GM18505 (cell line): Measurements from ENCODE around the gene DDX42.
A peak's percentile ranks its signal among the peaks of the same experiment; 100 is the strongest.

Experiments
- ATAC-seq: cut with Tn5 transposase; IDR thresholded peaks from one replicate; pipeline ENCODE4 v1.9.1; 2021; ENCODE audit not compliant: unreplicated experiment
- POLR2A ChIP-seq: IDR thresholded peaks from 4 replicates; pipeline ENCODE4 v1.6.1; 2011; ENCODE audit warnings: borderline replicate concordance; ENCODE audit not compliant: insufficient read depth, insufficient read length; ENCODE audit errors: extremely low read depth

The DDX42 gene

DNA sequence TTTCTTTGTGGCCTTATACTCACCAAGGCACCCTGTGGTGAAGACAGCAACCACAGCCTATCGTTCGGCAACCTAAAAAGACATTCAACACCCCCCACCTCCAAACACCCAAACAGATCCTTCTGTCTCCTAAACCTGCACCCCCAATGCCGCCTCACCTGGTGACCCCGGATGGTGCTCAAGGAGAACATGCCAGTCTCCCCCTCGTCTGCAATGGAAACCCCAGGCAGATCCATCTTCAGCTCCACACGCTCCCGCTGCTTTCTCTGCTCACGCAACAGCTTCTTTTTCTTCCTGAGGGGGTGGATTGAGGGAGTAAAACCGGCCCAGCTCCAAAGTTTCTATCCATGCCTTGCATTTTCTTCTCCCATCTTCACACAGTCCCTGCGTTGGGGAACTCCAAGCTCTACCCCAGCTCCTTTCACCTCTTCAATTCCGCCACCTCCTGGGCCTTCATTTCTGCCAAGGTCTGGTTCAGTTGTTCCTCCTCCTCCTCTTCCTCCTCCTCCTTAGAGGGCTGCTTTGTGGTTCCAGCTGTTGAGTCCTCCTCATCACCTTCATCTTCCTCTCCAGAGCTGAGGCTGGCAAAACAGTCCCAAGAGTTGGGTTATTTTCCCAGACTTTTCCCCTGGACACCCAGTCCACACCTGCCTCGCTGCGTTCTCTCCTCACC lies 49.8 kb downstream of the DDX42 start:
- no peak for ATAC-seq
- no peak for TF ChIP-seq POLR2A

DNA sequence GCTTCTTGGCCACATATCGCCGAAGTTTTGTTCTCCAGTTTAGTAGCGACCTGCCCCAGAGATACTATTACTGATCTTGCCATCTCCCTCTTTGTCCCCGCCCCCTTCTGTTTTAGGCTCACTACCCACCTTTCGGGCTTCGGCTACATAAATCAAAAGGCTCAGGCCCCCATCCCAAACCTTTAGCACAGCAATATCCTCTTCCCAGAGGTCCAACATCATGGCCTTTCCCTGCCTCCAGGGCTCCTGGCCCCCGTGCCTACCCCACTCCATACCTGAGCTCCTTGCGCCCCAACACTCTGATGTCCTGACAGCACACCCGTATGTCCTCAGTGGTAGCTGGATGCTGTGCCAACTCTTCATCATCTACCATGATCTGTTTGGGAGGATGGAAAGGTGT lies 50.4 kb downstream of the DDX42 start:
- TF ChIP-seq POLR2A: no peak
- ATAC-seq: no peak

DNA sequence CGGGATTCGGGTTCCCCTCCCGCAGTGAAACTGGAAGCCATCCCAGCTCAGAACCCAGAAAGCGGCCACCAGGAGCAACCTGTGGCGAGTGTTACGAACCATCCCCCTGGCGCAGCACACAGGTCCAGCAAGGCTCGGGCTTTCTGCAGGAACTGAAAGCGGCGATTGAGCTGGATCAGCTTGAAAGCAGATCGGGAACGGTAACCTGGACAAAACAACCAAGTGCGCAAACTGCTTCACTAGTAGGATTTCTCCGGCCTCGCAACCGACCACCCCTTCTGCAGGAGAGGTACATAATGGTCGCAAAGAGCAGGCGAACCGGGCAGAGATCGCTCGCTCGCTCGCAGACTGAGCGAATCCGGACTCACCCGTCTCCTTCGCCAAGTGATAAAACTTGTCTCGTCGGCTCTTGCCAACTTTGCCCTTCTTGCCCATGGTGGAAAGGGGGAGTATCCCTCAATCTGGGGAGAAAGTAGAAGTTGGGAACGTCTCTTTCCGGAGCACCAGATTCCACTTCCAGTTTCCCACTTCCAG lies 52.6 kb downstream of the DDX42 start:
- TF ChIP-seq POLR2A: no peak

DNA sequence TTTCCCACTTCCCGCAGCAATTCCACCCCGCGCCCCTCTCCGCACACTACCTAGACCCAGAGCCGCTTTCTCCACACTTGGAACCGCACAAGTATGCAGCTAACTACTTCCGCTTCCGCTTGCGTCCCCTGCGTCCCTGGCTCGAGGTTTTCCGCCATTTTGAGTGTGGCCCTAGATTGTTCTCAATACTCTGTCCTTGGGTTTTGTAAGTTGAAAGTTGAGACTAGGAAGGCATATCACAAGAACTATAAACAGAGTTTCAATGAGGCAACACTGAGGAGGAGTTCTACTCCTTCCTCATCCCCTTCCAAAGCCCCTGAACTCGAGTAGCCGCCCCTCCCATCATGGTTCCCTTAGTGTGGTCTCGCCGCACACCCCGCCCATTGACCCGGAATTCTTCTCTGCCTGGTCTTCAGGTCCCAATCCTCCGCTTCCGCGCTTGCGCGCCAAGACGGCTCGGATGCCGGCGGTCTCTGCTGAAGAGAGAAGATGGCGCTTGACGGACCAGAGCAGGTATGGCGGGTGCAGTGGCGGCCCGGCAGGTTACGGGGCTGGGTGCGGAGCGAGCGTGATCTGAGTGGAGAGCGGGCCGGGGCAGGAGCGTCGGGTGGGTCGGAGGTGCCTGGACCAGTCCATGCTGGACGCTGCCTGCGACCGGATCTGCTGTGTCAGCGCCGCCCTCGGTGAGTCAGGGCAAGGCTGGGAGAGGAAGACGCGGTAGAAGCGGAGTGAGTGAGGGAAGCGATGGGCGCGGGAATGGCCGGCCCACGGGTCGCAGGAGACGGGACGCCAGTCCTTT lies 53.2 kb downstream of the DDX42 start, which contains the start of the genes FTSJ3 and PSMC5:
Gene FTSJ3, minus strand, starts transcription at position 662 of the 799 bp plus-strand sequence. CDS start 761 bp downstream, outside the sequence.
Gene PSMC5, plus strand, starts transcription at position 430 of the 799 bp plus-strand sequence. Its CDS starts 60 bp downstream, at position 490.
- peak; percentile 95 for TF ChIP-seq POLR2A
- ATAC-seq: peak; percentile 81

More for the DNA sequence above, 52.6 kb downstream of the DDX42 start:
- no peak for ATAC-seq

DNA sequence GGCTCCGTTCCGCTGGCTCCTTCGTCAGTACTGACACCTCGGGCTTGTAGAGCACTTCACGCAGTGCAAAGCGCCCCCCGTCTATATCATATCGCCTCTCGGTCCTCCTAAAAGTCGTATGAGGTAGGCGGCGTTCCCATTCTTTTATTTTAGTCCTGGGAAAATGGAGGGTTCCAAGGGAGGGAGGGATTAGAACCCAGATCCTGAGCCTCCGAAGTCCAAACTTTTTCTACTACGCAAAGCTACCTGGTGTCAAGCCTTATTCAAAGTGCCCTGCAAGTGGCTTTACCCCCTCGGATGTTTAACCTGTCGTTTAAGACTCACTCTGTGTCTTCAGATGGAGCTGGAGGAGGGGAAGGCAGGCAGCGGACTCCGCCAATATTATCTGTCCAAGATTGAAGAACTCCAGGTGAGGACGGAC lies 53.8 kb downstream of the DDX42 start:
- no peak for TF ChIP-seq POLR2A

DNA sequence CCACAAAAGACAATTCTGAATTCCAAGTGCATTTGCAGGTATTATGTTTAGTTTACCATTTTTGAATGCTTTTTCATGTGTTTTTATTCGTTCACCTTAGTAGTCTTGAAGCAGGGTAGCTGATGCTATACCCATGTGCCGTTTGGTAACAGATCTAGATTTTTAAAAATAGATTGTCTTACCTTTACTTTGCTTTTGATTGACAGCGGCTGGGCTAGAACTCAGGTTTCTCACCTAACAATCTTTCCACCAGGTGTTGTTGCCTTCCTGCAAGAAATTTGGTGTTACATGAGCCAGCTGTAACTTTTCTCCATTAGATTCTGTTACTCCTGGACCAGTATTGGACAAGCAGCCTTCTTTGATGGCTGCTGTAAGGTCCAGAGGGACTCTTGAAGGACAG lies 55.0 kb downstream of the DDX42 start:
- no peak for TF ChIP-seq POLR2A
- ATAC-seq: no peak

More for the DNA sequence above, 53.8 kb downstream of the DDX42 start:
- ATAC-seq: no peak

DNA sequence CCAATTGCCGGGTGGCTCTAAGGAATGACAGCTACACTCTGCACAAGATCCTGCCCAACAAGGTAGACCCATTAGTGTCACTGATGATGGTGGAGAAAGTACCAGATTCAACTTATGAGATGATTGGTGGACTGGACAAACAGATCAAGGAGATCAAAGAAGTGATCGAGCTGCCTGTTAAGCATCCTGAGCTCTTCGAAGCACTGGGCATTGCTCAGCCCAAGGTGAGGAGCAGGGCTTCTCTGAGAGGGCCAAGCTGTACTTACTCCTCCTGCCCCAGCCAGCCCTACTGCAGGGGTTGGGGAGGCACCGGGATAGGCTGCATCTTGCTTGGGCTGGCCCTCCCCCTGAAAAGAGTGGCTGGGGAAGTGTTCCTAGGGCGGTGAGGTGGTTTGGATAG lies 56.3 kb downstream of the DDX42 start:
- TF ChIP-seq POLR2A: no peak
- ATAC-seq: no peak

DNA sequence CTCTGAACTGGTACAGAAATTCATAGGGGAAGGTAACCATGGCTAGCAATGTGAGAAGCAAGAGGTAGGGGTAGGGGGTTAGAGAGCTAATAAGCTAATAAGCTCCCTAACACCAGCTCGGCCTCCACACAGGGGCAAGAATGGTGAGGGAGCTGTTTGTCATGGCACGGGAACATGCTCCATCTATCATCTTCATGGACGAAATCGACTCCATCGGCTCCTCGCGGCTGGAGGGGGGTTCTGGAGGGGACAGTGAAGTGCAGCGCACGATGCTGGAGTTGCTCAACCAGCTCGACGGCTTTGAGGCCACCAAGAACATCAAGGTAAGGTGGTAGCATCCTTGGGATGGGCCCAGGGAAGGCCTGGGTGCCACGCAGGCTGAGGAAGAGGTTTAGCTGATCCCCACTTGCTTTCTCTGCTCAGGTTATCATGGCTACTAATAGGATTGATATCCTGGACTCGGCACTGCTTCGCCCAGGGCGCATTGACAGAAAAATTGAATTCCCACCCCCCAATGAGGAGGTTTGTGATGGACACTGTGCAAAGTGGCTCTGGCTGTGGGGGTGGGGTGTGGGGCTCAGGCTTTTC lies 57.0 kb downstream of the DDX42 start:
- no peak for TF ChIP-seq POLR2A

DNA sequence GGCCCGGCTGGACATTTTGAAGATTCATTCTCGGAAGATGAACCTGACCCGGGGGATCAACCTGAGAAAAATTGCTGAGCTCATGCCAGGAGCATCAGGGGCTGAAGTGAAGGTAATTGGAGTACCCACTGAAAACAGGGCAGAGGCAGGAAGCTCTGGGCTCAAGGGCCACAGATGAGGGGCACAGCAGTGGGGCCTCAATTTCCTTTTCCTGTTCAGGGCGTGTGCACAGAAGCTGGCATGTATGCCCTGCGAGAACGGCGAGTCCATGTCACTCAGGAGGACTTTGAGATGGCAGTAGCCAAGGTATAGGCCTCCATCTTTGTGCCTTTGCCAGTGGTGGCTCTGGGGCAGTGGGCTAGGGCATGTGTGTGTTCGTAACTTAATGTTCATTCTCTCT lies 57.5 kb downstream of the DDX42 start:
- TF ChIP-seq POLR2A: no peak
- ATAC-seq: no peak

More for the DNA sequence above, 57.0 kb downstream of the DDX42 start:
- no peak for ATAC-seq

DNA sequence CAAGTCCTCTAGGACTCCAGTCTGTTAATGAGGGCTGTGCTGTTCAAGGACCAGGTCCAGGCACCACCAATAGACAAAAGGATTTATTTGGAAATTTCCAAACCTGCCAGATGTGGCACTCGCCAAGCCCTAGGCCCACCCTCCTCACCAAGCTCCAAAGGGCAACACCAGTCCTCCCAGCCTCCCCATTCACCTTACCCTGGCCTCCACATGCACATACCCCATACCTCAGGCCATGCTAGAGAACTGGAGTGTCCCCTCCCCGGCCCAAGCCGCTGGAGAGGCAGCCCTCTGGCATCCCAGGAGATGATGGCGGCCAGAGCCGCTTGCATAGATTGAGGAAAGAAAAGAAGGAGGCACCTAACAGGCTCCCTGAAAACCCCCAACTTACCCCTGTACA lies 58.0 kb downstream of the DDX42 start:
- ATAC-seq: no peak
- TF ChIP-seq POLR2A: no peak

DNA sequence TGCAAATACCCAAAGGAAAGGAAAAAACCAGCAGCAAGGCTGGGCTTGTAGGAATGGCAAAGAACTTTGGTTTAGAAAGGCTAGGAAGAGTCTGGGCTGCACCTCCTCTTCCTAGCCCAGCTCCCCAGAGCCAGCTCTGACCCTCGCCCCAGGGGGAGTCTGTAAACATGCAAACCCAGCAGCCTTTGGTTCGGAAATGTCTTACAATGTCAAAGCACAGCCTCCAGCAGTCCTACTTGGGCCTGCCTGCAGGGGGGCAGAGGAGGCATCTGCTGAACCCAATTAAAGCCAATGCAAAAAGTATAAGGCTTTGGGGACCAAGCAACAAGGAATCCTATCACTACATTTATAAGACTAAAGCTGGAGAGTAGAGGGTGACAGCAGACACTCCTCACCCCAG lies 58.5 kb downstream of the DDX42 start:
- no peak for ATAC-seq
- TF ChIP-seq POLR2A: no peak

DNA sequence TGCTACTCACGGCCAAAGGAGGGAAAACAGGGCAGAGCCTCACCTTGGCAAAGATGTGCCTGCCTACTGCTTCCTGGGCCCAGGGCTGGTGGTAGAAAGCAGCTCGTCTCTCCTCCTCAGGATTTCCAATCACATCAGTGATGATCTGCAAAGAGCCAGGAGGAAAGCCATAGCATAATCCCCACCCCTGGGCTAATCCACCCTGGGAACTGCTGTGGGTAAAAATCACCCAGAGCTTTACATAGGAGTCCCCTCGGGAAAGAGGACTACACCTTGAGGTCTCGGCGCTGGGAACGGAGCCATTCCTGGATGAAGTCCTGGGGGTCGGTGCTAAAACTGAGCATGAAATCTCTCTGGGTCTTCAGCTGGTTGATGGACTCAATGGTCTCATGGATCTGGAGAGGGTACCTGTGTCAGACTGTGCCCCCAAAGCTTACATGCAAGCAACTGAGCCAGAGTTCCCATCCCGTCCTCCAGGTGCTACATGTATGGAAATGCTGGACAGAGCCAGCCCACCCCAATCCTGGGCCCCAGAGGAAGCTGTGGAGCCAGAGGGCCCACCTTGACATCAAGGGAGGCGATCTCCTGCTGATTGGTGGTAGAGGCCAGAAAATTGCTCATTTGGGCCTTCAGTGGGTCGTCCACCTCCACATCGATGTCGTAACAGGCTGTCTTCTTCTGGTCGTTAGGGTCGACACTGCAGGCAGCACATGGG lies 59.2 kb downstream of the DDX42 start:
- TF ChIP-seq POLR2A: no peak
- no peak for ATAC-seq
